Loucy (cell line): ENCODE results near the gene SHC4.

Experiments
- CTCF ChIP-seq: fragments of 200-600 bp; sonication (generic); conservative IDR thresholded peaks from 2 replicates; pipeline ENCODE4 v1.5.1; 2014; ENCODE audit warnings: mild to moderate bottlenecking, antibody characterized with exemption, low read length
- EZH2phosphoT487 ChIP-seq: fragments of 200-600 bp; IDR thresholded peaks from 2 replicates; pipeline ENCODE4 v1.6.1; 2018; ENCODE audit warnings: antibody characterized with exemption, mild to moderate bottlenecking, moderate library complexity, borderline replicate concordance

GRCh38 chr15:48964898-48965297, 1.2 kb upstream of the SHC4 start:
- no peak for TF ChIP-seq CTCF
- no peak for TF ChIP-seq EZH2phosphoT487
